Parathyroid adenoma (tissue), 2 donors: ENCODE measurements around the gene FAM9C.

ENCODE experiments used
- H2AFZ ChIP-seq: fragments of 300-600 bp; sonication (generic); one replicate; pipeline ENCODE4 v1.7.0; 2017; ENCODE audit warnings: antibody characterized with exemption, mild to moderate bottlenecking
- H3K27ac ChIP-seq: fragments of 300-600 bp; sonication (generic); one replicate; pipeline ENCODE4 v1.7.0; 2017
- H3K27me3 ChIP-seq: fragments of 300-600 bp; sonication (generic); one replicate; pipeline ENCODE4 v1.7.0; 2017; ENCODE audit warnings: low read length; ENCODE audit not compliant: control insufficient read depth, insufficient read depth
- H3K36me3 ChIP-seq: fragments of 300-600 bp; sonication (generic); one replicate; pipeline ENCODE4 v1.7.0; 2017; ENCODE audit warnings: low read length; ENCODE audit not compliant: control insufficient read depth, insufficient read depth
- H3K4me1 ChIP-seq: fragments of 300-600 bp; sonication (generic); one replicate; pipeline ENCODE4 v1.7.0; 2017; ENCODE audit warnings: control low read depth
- H3K4me2 ChIP-seq: fragments of 300-600 bp; sonication (generic); one replicate; pipeline ENCODE4 v1.7.0; 2017; ENCODE audit warnings: low read length
- H3K4me3 ChIP-seq: fragments of 300-600 bp; sonication (generic); one replicate; pipeline ENCODE4 v1.7.0; 2017; ENCODE audit warnings: low read depth, low read length
- H3K79me2 ChIP-seq: fragments of 300-600 bp; sonication (generic); one replicate; pipeline ENCODE4 v1.7.0; 2017; ENCODE audit warnings: control low read depth
- H3K9ac ChIP-seq: fragments of 300-600 bp; sonication (generic); one replicate; pipeline ENCODE4 v1.7.0; 2017; ENCODE audit warnings: mild to moderate bottlenecking
- H3K9me3 ChIP-seq: fragments of 300-600 bp; sonication (generic); one replicate; pipeline ENCODE4 v1.7.0; 2017; ENCODE audit warnings: low read length; ENCODE audit not compliant: control insufficient read depth
- CTCF ChIP-seq: fragments of 300-600 bp; sonication (generic); IDR thresholded peaks from one replicate; pipeline ENCODE4 v1.7.0; 2017; ENCODE audit warnings: antibody characterized with exemption, mild to moderate bottlenecking
- donor health status: primary hyperparathyroidism.

Gene FAM9C

GRCh38 chrX:13044441-13044840 lies at the start of gene FAM9C:
TSS of gene FAM9C (minus strand) at chrX:13044620. CDS start at chrX:13043789, 831 bp downstream.
- Histone ChIP-seq H3K4me2 (no peak within 1 kb of the TSS), H3K4me3 (no peak within 1 kb of the TSS), H3K4me1 (no peaks in the 10 kb centered on the region), H3K79me2 (no peaks in the 10 kb centered on the region), H3K9ac (no peak within 1 kb of the TSS), H3K36me3 (no peaks in the 10 kb centered on the region), H3K9me3 (no peaks in the 10 kb centered on the region), H3K27ac (no peak within 1 kb of the TSS), H2AFZ (no peak within 1 kb of the TSS), H3K27me3 (no peaks in the 10 kb centered on the region)
- TF ChIP-seq CTCF, result no peak

GRCh38 chrX:13093529-13094140 lies 49.2 kb upstream of the FAM9C start:
- no peak for TF ChIP-seq CTCF
- H3K79me2 ChIP-seq, result no peaks in the 10 kb centered on the region
- H3K4me3 ChIP-seq, result no peak overlapping the region
- H3K4me2 ChIP-seq, result no peak overlapping the region
- H3K9me3 ChIP-seq, result no peaks in the 10 kb centered on the region
- H3K36me3 ChIP-seq, result no peaks in the 10 kb centered on the region
- H3K4me1 ChIP-seq, result no peaks in the 10 kb centered on the region
- H3K9ac ChIP-seq, result no peak overlapping the region
- H3K27me3 ChIP-seq, result no peaks in the 10 kb centered on the region
- H2AFZ ChIP-seq, result no peak overlapping the region
- no peak overlapping the region for H3K27ac ChIP-seq

GRCh38 chrX:13092455-13092941 lies 48.1 kb upstream of the FAM9C start:
- no peaks in the 10 kb centered on the region for H3K27me3 ChIP-seq
- no peak overlapping the region for H3K9ac ChIP-seq
- H3K79me2 ChIP-seq, result no peaks in the 10 kb centered on the region
- no peak overlapping the region for H3K27ac ChIP-seq
- no peak overlapping the region for H3K4me2 ChIP-seq
- no peaks in the 10 kb centered on the region for H3K9me3 ChIP-seq
- no peak overlapping the region for H2AFZ ChIP-seq
- no peak for TF ChIP-seq CTCF
- H3K4me3 ChIP-seq, result no peak overlapping the region
- H3K4me1 ChIP-seq, result no peaks in the 10 kb centered on the region
- no peaks in the 10 kb centered on the region for H3K36me3 ChIP-seq

- no peaks in the 10 kb centered on the region for H3K27me3 ChIP-seq
- H3K9ac ChIP-seq, result no peak overlapping the region
- H3K9me3 ChIP-seq, result no peaks in the 10 kb centered on the region
- no peak overlapping the region for H3K4me3 ChIP-seq
- H3K79me2 ChIP-seq, result no peaks in the 10 kb centered on the region
- no peak for TF ChIP-seq CTCF
- H3K4me1 ChIP-seq, result no peaks in the 10 kb centered on the region
- H2AFZ ChIP-seq, result peak overlapping the region; percentile 58
- peak overlapping the region; percentile 3 for H3K27ac ChIP-seq
- no peak overlapping the region for H3K4me2 ChIP-seq
- no peaks in the 10 kb centered on the region for H3K36me3 ChIP-seq
Measured at GRCh38 chrX:13091111-13091765, 46.8 kb upstream of the FAM9C start.
